Rectal smooth muscle tissue (tissue), 1 donor: Measurements from ENCODE around the gene FSIP1.

Source experiments
- H3K27ac ChIP-seq: one replicate; pipeline ENCODE4 v1.7.0; 2013; ENCODE audit warnings: low read depth, low read length, inconsistent platforms
- H3K27me3 ChIP-seq: one replicate; pipeline ENCODE4 v1.7.0; 2013; ENCODE audit warnings: low read length; ENCODE audit not compliant: control insufficient read depth, insufficient read depth
- H3K36me3 ChIP-seq: one replicate; pipeline ENCODE4 v1.7.0; 2013; ENCODE audit warnings: low read length; ENCODE audit not compliant: control insufficient read depth, insufficient read depth
- H3K4me1 ChIP-seq: one replicate; pipeline ENCODE4 v1.7.0; 2013; ENCODE audit warnings: low read length; ENCODE audit not compliant: control insufficient read depth, insufficient read depth
- H3K4me3 ChIP-seq: one replicate; pipeline ENCODE4 v1.7.0; 2013; ENCODE audit warnings: low read length
- H3K9ac ChIP-seq: one replicate; pipeline ENCODE4 v1.7.0; 2013; ENCODE audit warnings: low read length

Gene FSIP1

GRCh38 chr15:39728845-39729244, 53.8 kb downstream of the FSIP1 start:
- H3K36me3 ChIP-seq = no peaks in the 10 kb centered on the region
- H3K9ac ChIP-seq = no peak overlapping the region
- no peak overlapping the region for H3K4me3 ChIP-seq
- no peaks in the 10 kb centered on the region for H3K27me3 ChIP-seq
- H3K27ac ChIP-seq = no peak overlapping the region
- H3K4me1 ChIP-seq = no peaks in the 10 kb centered on the region

- Histone ChIP-seq H3K4me3 (no peak overlapping the region), H3K27ac (no peak overlapping the region), H3K36me3 (no peaks in the 10 kb centered on the region), H3K9ac (no peak overlapping the region), H3K27me3 (no peaks in the 10 kb centered on the region), H3K4me1 (no peaks in the 10 kb centered on the region)
Observed at GRCh38 chr15:39721893-39722292, 60.7 kb downstream of the FSIP1 start.

DNA sequence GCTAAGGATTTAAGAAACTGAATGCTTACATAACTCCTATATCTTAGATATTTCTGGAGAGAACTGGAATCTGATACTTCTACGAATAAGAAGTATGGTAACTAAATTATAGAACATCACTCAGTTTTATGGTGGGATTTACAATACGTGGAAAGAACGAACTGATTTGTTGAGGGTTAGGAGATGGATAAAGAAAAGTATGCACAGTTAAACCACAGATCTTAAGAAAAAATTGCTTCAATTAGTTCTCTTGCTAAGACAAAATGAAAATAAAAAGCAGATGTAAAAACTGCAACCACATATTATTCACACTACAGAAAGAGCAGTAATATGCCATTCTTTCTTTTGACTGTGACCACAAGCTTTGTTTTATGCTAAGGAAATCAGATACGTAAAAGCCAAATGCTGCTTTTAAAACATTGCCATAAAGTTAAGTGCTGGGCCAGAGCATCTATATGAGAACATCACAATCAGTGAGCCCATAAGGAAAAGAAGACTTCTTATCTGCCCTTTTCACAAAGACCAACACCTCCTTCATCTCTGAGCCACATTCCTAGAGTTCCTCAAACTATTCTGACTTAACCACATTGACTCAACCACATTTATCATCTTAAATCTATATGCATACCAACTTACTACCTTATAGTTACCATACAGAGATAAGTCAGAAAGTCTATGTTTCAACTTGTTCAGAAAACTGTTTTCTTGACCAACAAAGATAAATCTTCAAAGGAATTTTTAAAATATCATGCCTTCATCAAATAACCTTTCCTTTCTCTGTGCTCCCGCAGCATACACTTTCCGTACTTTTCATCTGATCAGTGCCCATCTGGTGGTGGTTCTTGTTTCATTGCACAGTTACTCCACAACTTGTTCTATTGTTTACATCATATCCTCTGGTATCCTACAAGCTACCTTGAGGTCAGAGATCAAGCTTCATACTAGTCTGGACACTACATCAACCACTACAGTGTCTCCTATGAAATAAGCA, 61.7 kb downstream of the FSIP1 start:
- no peak overlapping the region for H3K4me3 ChIP-seq
- H3K27ac ChIP-seq = no peak overlapping the region
- no peaks in the 10 kb centered on the region for H3K36me3 ChIP-seq
- H3K9ac ChIP-seq = no peak overlapping the region
- H3K4me1 ChIP-seq = no peaks in the 10 kb centered on the region
- no peaks in the 10 kb centered on the region for H3K27me3 ChIP-seq

GRCh38 chr15:39720081-39720480, 62.6 kb downstream of the FSIP1 start:
- Histone ChIP-seq H3K4me3 (no peak overlapping the region), H3K27ac (no peak overlapping the region), H3K4me1 (no peaks in the 10 kb centered on the region), H3K36me3 (no peaks in the 10 kb centered on the region), H3K27me3 (no peaks in the 10 kb centered on the region), H3K9ac (no peak overlapping the region)

GRCh38 chr15:39719109-39719508, 63.5 kb downstream of the FSIP1 start:
- Histone ChIP-seq H3K4me1 (no peaks in the 10 kb centered on the region), H3K4me3 (no peak overlapping the region), H3K27me3 (no peaks in the 10 kb centered on the region), H3K27ac (no peak overlapping the region), H3K9ac (no peak overlapping the region), H3K36me3 (no peaks in the 10 kb centered on the region)

DNA sequence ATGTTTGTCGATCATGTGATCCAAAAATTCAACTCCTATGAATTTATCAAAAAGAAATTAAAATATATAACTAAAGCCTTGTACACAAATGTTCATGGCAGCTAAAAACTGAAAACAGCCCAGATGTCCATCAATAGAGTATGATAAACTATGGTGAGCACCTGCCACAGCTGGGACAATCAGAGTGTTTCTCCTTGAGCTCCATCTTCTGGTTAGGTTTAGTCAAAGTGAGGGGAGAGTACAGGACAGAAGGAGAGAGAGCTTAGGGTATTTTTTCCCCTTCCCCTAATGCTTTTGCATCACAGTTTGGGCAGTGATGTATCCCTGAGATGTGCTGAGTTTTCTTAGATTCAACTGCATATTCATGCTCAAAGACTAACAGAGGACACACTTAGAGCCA, 65.5 kb downstream of the FSIP1 start:
- Histone ChIP-seq H3K27ac (no peak overlapping the region), H3K4me3 (no peak overlapping the region), H3K27me3 (no peaks in the 10 kb centered on the region), H3K9ac (no peak overlapping the region), H3K36me3 (no peaks in the 10 kb centered on the region), H3K4me1 (no peaks in the 10 kb centered on the region)

GRCh38 chr15:39714251-39714650, 68.4 kb downstream of the FSIP1 start:
- no peak overlapping the region for H3K4me3 ChIP-seq

DNA sequence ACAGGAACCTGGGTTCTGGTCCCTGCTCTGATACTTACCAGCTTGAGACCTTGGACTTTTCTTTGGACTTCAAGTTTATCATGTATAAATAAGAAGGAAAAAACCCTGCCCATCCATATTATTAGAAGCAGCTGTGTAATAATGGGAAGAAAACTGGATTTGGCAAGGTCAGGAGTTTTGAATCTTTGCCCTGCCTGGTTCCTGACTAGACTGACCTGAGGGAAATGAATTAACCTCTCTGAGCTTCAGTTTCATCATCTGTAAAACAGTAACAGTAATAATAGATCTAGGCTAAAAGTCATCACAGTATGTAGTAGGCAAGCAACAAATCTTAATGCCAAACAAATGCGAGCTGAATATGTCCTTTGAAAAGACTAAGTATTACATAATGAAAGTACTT, 68.8 kb downstream of the FSIP1 start:
- no peak overlapping the region for H3K9ac ChIP-seq
- H3K4me3 ChIP-seq = no peak overlapping the region
- H3K4me1 ChIP-seq = no peaks in the 10 kb centered on the region
- H3K27ac ChIP-seq = no peak overlapping the region
- no peaks in the 10 kb centered on the region for H3K36me3 ChIP-seq
- no peaks in the 10 kb centered on the region for H3K27me3 ChIP-seq

More at GRCh38 chr15:39714251-39714650, 68.4 kb downstream of the FSIP1 start:
- Histone ChIP-seq H3K27ac (no peak overlapping the region), H3K9ac (no peak overlapping the region), H3K27me3 (no peaks in the 10 kb centered on the region), H3K36me3 (no peaks in the 10 kb centered on the region), H3K4me1 (no peaks in the 10 kb centered on the region)

GRCh38 chr15:39710681-39711080, 72.0 kb downstream of the FSIP1 start:
- Histone ChIP-seq H3K36me3 (no peaks in the 10 kb centered on the region), H3K27me3 (no peaks in the 10 kb centered on the region), H3K27ac (no peak overlapping the region), H3K4me1 (no peaks in the 10 kb centered on the region), H3K4me3 (no peak overlapping the region), H3K9ac (no peak overlapping the region)

DNA sequence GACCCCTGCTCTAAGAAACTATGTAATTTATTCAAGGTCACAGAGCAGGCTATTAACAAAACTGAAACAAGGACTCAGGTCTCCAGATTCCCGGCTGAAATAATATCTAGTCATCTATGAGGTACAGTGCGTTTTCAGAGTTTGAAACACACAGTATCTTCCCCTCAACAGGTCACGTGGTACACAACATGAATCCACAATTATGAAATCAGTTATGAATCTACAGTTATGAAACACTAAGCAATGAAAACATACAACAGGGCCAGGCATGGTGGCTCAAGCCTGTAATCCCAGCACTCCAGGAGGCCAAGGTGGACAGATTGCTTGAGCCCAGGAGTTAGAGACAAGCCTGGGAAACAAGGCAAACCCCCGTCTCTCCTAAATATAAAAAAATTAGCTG, 72.7 kb downstream of the FSIP1 start:
- H3K27me3 ChIP-seq = no peaks in the 10 kb centered on the region

DNA sequence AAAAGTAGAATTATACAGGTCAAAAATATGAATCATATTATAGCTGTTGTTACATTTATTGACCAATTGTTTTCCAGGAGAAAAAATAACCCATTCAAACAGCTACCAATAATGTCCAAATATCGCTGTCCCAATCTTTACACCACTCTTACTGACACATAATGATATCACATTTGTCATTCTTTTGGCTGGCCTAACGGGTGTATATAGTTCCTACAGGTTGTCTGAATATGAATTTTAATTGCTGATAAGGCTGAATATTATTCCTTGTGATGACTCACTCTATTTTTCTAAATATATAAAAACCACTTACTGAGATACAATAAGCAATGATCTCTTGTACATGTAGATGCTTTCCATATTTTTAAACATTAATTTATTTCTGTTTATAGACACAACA, 76.4 kb downstream of the FSIP1 start:
- Histone ChIP-seq H3K9ac (no peak overlapping the region), H3K27me3 (no peaks in the 10 kb centered on the region)

More for the DNA sequence above, 72.7 kb downstream of the FSIP1 start:
- Histone ChIP-seq H3K9ac (no peak overlapping the region), H3K27ac (no peak overlapping the region), H3K4me1 (no peaks in the 10 kb centered on the region), H3K4me3 (no peak overlapping the region), H3K36me3 (no peaks in the 10 kb centered on the region)

DNA sequence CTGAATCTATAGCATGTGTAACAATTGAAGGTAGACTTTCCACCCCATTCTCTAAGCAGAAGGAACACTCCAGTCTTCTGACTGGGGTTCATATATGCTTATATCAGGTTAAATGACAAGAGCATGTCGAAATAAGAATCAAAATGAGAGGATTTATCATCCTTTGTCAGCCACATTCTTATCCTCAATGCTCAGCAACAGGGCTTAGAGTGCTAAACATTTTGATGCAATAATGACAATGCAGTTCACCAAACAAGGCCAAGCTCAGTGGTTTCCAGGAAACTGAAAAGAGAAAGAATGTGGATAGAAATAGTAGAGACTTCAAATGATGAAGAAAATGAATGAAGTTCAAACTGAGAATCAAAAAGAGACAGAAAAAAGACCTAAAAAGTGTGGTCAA, 78.0 kb downstream of the FSIP1 start:
- Histone ChIP-seq H3K9ac (no peak overlapping the region), H3K27ac (no peak overlapping the region)

More for the DNA sequence above, 76.4 kb downstream of the FSIP1 start:
- no peaks in the 10 kb centered on the region for H3K36me3 ChIP-seq
- no peaks in the 10 kb centered on the region for H3K4me1 ChIP-seq
- H3K27ac ChIP-seq = no peak overlapping the region
- no peak overlapping the region for H3K4me3 ChIP-seq

DNA sequence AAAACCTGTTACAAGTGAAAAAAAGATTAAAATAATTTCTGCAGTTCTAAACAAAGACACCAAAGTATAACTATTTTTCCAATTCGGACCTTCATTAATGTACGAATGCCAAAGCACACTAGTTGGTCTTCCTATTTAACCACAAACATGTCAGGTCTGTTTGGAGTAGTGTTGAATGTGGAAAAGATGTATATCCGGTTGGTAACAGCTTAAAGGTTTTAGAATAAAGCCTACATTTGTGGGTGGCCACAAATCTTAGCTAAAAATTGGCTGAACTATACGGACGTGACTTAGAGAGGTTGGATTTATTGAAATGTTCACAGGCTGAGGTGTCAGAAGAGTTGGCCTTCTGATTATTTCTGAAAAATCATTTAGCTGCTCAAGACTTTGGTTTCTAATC, 78.4 kb downstream of the FSIP1 start:
- H3K4me1 ChIP-seq = no peaks in the 10 kb centered on the region
- H3K27ac ChIP-seq = no peak overlapping the region
- no peak overlapping the region for H3K4me3 ChIP-seq
- no peak overlapping the region for H3K9ac ChIP-seq
- no peaks in the 10 kb centered on the region for H3K27me3 ChIP-seq
- no peaks in the 10 kb centered on the region for H3K36me3 ChIP-seq

More for the DNA sequence above, 78.0 kb downstream of the FSIP1 start:
- no peak overlapping the region for H3K4me3 ChIP-seq
- H3K4me1 ChIP-seq = no peaks in the 10 kb centered on the region
- no peaks in the 10 kb centered on the region for H3K27me3 ChIP-seq
- H3K36me3 ChIP-seq = no peaks in the 10 kb centered on the region
